Tibial nerve (tissue), 4 donors: ENCODE results near the gene BOLA2B.

Experiments
- CTCF ChIP-seq, 5 experiments: fragments of 200-600 bp in 3 of 5; fragments of 450-650 bp in 2 of 5; sonication (generic) in 3 of 5; IDR thresholded peaks; one replicate each; pipeline ENCODE4 v1.5.1; 2016 to 2019; ENCODE audit warnings: antibody characterized with exemption in 5 of 5, mild to moderate bottlenecking in 3 of 5, moderate library complexity in 2 of 5
- EP300 ChIP-seq, 2 donors: sonication (generic); formaldehyde crosslinking; IDR thresholded peaks; one replicate each; pipeline ENCODE4 v1.6.1; 2017; ENCODE audit warnings: antibody characterized with exemption in 2 of 2, mild to moderate bottlenecking in 1 of 2
- POLR2A ChIP-seq, 2 donors: fragments of 450-650 bp; IDR thresholded peaks; one replicate each; pipeline ENCODE4 v1.6.1; 2017; ENCODE audit warnings: antibody characterized with exemption in 2 of 2, mild to moderate bottlenecking in 2 of 2, moderate library complexity in 2 of 2

- TF ChIP-seq CTCF (IDR thresholded peaks at IDR 0.05) = no peak
- no peak for TF ChIP-seq POLR2A (IDR thresholded peaks at IDR 0.05)
- no peak for TF ChIP-seq EP300 (IDR thresholded peaks at IDR 0.05)
Measured at GRCh38 chr16:30180741-30181140, 12.7 kb downstream of the BOLA2B start.
